ACC112 (cell line): ENCODE results near the gene CENPF.
"Not testable (repeated sequence)": the region's sequence is repeated elsewhere in the genome, so short reads cannot be mapped to it uniquely, and the experiment has no call there.

ENCODE experiments used
- H2AFZ ChIP-seq: fragments of 200-600 bp; sonication (generic); one replicate; pipeline ENCODE4 v1.6.0; 2017; ENCODE audit warnings: antibody characterized with exemption, low read length; ENCODE audit not compliant: unreplicated experiment
- H3K27ac ChIP-seq: fragments of 200-600 bp; sonication (generic); 2 replicates; pipeline ENCODE4 v1.5.1; 2014; ENCODE audit warnings: low read depth, mild to moderate bottlenecking, antibody characterized with exemption, low read length, moderate library complexity
- H3K27me3 ChIP-seq: fragments of 200-600 bp; sonication (generic); 2 replicates; pipeline ENCODE4 v1.6.1; 2014; ENCODE audit warnings: mild to moderate bottlenecking, antibody characterized with exemption, low read length, moderate library complexity, mixed read lengths; ENCODE audit not compliant: insufficient read depth
- H3K36me3 ChIP-seq: fragments of 200-600 bp; sonication (generic); 2 replicates; pipeline ENCODE4 v1.6.1; 2016; ENCODE audit warnings: mild to moderate bottlenecking, antibody characterized with exemption, low read length, moderate library complexity, mixed read lengths; ENCODE audit not compliant: insufficient read depth
- H3K4me1 ChIP-seq: fragments of 200-600 bp; sonication (generic); one replicate; pipeline ENCODE4 v1.6.1; 2016; ENCODE audit warnings: low read length, mixed read lengths; ENCODE audit not compliant: insufficient read depth, unreplicated experiment, control insufficient read depth
- H3K4me3 ChIP-seq: fragments of 200-600 bp; sonication (generic); 2 replicates; pipeline ENCODE4 v1.5.1; 2014; ENCODE audit warnings: mild to moderate bottlenecking, low read depth, low read length
- H3K79me2 ChIP-seq: fragments of 200-600 bp; sonication (generic); one replicate; pipeline ENCODE4 v1.6.0; 2016; ENCODE audit warnings: low read length; ENCODE audit not compliant: control insufficient read depth, unreplicated experiment, insufficient read depth

CENPF gene

DNA sequence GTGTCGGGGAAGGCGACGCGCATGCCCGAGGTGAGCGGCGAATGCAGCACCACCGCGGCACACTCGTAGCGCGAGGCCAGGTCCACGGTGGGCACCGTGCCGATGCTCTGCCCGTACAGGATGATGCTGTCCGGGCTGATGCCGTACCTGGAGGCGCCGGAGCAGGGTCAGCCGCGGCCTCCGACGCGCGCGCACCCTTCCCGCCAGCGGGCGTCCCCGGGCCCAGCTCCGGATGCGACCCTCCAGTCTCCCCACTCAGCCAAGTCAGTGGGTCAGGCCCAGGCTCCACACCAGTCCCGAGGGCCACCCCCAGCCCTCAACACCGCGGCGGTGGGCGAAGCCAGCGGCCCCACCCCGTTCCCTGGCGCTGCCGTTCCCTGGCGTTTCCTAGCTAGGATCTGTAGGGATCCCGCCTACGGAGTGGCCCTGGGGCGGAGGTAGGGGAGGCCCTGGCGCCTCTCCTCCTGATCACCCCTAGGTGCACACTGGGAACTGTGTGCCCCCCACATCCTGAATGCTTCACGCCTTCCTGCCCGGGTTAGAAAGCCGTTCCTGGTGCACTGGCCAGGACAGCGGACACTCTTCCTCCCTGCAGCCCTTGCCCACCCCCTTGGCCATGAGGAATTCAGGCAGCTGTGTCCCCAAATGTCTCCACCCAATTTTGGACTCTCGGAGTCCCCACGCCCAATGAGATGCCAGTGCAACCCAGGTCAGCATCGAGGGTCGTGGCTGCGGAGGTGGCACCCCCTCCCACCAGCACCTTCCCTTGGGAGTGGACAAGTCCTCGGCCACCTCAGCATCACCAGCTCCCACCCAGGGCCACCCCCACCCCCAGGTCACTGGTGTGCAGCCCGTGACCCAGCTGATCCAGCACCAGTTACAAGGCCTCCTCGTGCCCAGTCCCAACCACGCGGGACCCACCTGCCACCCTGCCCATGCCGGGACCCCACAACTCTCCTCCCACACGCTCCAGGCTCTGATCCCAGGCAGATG lies 3.2 kb downstream of the CENPF start:
- peaks cover 61% of the 10 kb centered on the region for H3K79me2 ChIP-seq
- H3K4me3 ChIP-seq, H2AFZ ChIP-seq, H3K27me3 ChIP-seq, H3K27ac ChIP-seq, H3K36me3 ChIP-seq: not testable (repeated sequence)
- H3K4me1 ChIP-seq = peaks cover 11% of the 10 kb centered on the region

DNA sequence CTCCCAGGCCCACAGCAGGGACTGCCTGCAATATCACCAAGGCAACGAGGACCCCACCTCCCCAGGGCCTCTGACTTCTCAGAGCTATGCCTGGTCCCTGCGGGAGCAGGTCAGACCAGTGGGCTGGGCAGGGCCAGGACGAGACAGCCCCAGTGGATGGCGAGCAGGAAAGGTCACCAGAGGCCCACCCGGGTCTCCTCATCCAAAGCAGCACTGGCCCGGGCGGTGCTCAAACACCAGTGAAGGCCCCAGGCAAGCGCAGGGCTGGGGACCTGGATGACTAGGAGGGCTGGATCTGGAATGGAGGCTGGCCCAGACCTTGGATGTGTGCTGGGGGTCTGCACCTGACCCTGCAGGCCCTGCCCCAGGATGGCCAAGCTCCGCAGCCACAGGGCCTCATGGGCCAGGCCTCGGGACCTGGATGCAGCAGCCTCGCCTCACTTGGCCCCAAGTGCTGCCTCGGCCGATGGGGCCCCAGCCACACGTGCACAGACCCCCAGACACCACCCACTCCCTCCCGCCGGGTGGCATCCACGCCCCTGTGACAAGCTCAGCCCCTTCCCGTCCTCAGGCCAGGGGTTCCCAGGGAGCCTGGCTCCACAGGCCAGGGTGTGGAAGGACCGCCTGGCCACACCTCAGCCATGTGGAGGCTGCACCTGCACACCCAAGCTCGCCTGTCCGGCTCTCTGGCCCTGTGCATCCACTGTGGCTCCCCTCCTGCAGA lies 4.7 kb downstream of the CENPF start:
- not testable (repeated sequence) for H3K27ac ChIP-seq, H3K36me3 ChIP-seq, H2AFZ ChIP-seq, H3K27me3 ChIP-seq, H3K4me3 ChIP-seq
- peaks cover 73% of the 10 kb centered on the region for H3K79me2 ChIP-seq
- H3K4me1 ChIP-seq = peaks cover 11% of the 10 kb centered on the region

DNA sequence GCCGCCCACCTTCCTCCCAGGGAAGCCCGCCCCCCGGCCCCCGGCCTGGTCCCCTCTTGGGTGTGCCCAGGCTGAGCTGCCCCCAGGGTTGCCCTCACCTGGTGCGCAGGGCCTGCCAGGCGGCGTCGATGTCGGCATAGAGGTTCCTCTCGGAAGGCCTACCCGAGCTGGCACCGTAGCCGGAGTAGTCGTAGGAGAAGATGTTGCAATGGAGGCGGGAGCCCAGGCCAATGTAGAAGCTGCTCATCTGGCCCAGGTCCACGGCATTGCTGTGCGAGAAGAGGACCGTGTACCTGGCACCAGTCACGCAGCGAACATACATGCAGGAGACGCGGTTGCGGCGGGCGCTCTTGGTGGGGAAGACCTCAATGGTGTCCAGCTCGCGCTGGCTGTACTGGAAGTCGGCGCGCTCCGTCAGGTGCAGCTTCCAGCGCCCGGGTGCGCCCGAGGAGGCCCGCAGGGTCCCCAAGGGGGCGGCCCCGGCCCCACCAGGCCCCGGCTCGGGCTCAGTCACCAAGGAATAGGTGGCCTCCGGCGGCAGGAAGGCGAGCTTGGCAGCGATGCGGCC lies 5.3 kb downstream of the CENPF start:
- Histone ChIP-seq H3K4me1 (peaks cover 14% of the 10 kb centered on the region), H3K79me2 (peaks cover 79% of the 10 kb centered on the region)
- not testable (repeated sequence) for H3K27ac ChIP-seq, H3K36me3 ChIP-seq, H2AFZ ChIP-seq, H3K4me3 ChIP-seq, H3K27me3 ChIP-seq

DNA sequence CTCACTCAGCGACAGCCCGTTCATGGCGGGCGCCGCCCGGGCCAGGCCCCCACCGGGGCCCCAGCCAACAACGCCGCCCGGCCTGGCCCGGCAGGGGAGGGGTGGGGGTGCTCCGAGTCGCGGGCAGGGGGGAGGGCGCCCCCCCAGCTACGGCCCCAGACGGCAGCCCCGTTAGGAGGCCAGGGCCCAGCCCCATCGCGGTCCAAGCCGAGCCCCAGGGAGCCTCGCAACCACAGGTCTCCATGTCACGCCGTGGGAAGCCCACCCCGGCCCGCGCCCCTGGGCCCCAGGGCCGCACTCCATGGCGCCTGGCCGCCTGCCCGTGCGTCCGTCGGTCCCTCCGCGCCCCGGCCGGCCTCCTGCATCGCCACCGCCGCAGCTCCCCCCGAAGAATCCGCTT lies 5.8 kb downstream of the CENPF start:
- H3K36me3 ChIP-seq, H2AFZ ChIP-seq, H3K27me3 ChIP-seq, H3K27ac ChIP-seq, H3K4me3 ChIP-seq: not testable (repeated sequence)
- Histone ChIP-seq H3K79me2 (peaks cover 79% of the 10 kb centered on the region), H3K4me1 (peaks cover 19% of the 10 kb centered on the region)

DNA sequence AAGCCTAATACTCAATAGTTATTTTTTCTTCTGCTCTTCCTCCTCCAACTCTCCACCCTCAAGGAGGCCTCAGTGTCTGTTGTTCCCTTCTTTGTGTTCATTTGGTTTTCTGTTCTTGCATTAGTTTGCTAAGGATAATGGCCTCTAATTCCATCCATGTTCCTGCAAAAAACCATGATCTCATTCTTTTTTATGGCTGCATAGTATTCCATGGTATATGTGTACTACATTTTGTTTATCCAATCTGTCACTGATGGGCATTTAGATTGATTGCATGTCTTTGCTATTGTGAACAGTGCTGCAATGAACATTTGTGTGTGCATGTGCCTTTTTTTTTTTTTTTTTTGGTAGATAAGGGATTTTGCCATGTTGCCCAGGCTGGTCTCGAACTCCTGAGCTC lies 6.7 kb downstream of the CENPF start:
- Histone ChIP-seq H3K79me2 (peaks cover 78% of the 10 kb centered on the region), H3K27me3 (no peaks in the 10 kb centered on the region), H3K4me3 (no peak overlapping the region), H3K4me1 (peaks cover 20% of the 10 kb centered on the region), H2AFZ (no peak overlapping the region), H3K27ac (no peak overlapping the region), H3K36me3 (peaks cover 6% of the 10 kb centered on the region; the same call in 1 of the 2 replicates)

DNA sequence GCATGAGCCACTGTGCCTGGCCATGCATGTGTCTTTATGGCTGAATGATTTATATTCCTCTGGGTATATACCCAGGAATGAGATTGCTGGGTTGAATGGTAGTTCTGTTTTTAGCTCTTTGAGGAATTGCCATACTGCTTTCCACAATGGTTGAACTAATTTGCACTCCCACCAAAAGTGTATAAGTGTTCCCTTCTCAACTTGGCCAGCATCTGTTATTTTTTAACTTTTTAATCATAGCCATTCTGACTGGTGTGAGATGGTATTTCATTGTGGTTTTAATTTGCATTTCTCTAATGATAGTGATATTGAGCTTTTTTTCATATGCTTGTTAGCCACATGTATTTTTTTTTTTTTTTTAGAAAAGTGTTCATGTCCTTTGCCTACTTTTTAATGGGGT lies 7.1 kb downstream of the CENPF start:
- Histone ChIP-seq H3K4me1 (peaks cover 18% of the 10 kb centered on the region), H3K79me2 (peaks cover 74% of the 10 kb centered on the region)
- H3K36me3 ChIP-seq, H3K27ac ChIP-seq, H3K27me3 ChIP-seq, H3K4me3 ChIP-seq, H2AFZ ChIP-seq: not testable (repeated sequence)

DNA sequence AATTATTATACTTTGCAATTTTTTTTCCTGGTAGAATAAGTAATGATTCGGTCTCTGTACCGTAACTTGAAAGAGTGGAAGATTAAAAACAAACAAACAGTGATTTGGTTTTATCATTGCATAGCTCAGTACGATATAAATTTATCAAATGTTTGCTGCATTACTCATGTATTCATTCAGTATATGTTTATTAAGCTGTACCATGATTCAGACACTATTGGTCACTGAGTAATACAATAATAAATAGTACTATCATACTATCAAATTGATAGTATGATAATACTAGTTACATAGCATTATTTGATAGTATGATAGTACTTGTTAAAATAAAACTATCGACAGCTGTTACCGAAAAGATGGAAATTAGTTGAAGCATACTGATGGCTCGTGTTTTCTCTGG lies 12.1 kb downstream of the CENPF start:
- Histone ChIP-seq H3K27me3 (no peaks in the 10 kb centered on the region), H3K36me3 (peaks cover 16% of the 10 kb centered on the region), H3K4me3 (no peak overlapping the region), H3K4me1 (peaks cover 28% of the 10 kb centered on the region), H3K27ac (peak overlapping the region; percentile 43), H2AFZ (no peak overlapping the region), H3K79me2 (peaks cover 51% of the 10 kb centered on the region)

DNA sequence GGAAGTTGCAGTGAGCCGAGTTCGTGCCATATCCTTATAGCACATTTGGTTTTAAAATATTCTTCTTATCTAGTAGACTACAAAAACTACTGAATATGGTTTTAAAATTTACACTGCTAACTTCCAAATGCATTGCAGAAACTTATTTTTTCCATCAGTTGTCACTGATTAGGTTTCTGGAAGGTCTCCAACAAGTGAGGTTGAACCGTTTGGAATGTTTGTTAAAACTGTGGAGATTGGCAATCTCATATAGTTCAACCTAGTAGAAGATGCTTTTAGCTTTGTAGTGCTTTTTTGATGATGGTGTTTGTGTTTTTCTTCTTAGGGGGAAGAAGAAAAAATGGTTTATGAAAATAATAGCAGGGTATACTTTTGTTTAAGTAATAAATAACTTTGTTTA lies 12.9 kb downstream of the CENPF start:
- no peak overlapping the region for H3K27ac ChIP-seq
- H3K79me2 ChIP-seq = peaks cover 43% of the 10 kb centered on the region
- H3K27me3 ChIP-seq = no peaks in the 10 kb centered on the region
- H3K36me3 ChIP-seq = peaks cover 24% of the 10 kb centered on the region
- H2AFZ ChIP-seq = no peak overlapping the region
- peaks cover 28% of the 10 kb centered on the region for H3K4me1 ChIP-seq
- H3K4me3 ChIP-seq = no peak overlapping the region

DNA sequence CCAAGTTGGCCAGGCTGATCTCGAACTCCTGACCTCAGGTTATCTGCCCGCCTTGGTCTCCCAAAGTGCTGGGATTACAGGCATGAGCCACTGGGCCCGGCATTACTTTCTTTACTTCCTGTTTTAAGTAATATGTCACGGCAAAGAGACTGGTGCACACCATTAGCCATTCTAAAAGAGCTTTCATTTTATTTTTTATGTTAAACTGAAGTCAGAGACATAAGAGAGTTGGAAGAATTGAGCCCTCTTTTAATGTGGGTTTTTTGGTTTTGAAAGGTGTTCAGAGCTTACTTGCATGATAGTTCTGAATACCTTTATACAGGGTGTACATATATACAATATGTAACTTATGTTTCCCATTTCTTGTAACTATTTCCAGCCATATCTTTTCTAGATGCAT lies 14.3 kb downstream of the CENPF start:
- no peak overlapping the region for H3K4me3 ChIP-seq
- H3K79me2 ChIP-seq = peaks cover 31% of the 10 kb centered on the region
- no peaks in the 10 kb centered on the region for H3K27me3 ChIP-seq
- no peak overlapping the region for H3K27ac ChIP-seq
- peaks cover 37% of the 10 kb centered on the region for H3K36me3 ChIP-seq
- no peak overlapping the region for H2AFZ ChIP-seq
- H3K4me1 ChIP-seq = peaks cover 28% of the 10 kb centered on the region

DNA sequence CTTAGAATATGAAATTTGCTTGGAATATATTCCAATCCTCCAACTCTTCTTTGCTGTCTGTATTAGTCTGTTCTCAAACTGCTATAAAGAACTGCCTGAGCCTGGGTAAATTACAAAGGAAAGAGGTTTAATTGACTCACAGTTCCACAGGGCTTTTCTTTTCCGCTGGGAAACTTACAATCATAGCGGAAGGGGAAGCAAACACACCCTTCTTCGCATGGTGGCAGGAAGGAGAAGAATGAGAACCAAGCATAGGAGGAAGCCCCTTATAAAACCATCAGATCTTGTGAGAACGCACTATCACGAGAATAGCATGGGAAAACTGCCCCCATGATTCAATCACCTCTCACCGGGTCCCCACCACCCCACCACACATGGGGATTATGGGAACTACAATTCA lies 14.8 kb downstream of the CENPF start:
- H3K36me3 ChIP-seq = peaks cover 41% of the 10 kb centered on the region
- H2AFZ ChIP-seq = no peak overlapping the region
- no peak overlapping the region for H3K27ac ChIP-seq
- peaks cover 28% of the 10 kb centered on the region for H3K4me1 ChIP-seq
- H3K4me3 ChIP-seq = no peak overlapping the region
- peaks cover 25% of the 10 kb centered on the region for H3K79me2 ChIP-seq
- H3K27me3 ChIP-seq = no peaks in the 10 kb centered on the region
